T-helper 2 cell treated with Interferon-gamma antibody and Interleukin-4, amounts not matched to agents 100 ng/mL and 5 ng/mL, for 36 hours (primary cell): ENCODE measurements around the gene IDH2. TPM values are rescaled to one million over a fixed set of nuclear protein-coding genes. Genes with fewer than 3 reads are reported as not detected.

ENCODE experiments used
- intact Hi-C: fragments of 100-400 bp; cut with micrococcal nuclease; formaldehyde crosslinking; loops from one replicate; pipeline ENCODE4 v1.15.1; 2023
- total RNA-seq: library from RNA; stranded (reverse); gene quantifications from 2 replicates; pipeline ENCODE4 v1.2.3, GENCODE V29; 2022

The IDH2 gene
- total RNA-seq, 1 donor from 2014 or later, result 256 TPM

- intact Hi-C loops, result no loop called here
Measured at GRCh38 chr15:90065682-90066049, 36.6 kb downstream of the IDH2 start.

- intact Hi-C loops, result no loop called here
Measured at GRCh38 chr15:90064911-90065681, 37.2 kb downstream of the IDH2 start.

GRCh38 chr15:90063770-90064247 lies 38.5 kb downstream of the IDH2 start:
- intact Hi-C loops, result no loop called here

GRCh38 chr15:90062973-90063769 lies 39.1 kb downstream of the IDH2 start:
- intact Hi-C loops, result no loop called here

GRCh38 chr15:90062462-90062932 lies 39.8 kb downstream of the IDH2 start:
- intact Hi-C loops, result no loop called here

GRCh38 chr15:90062023-90062442 lies 40.2 kb downstream of the IDH2 start:
- intact Hi-C loops, result no loop called here

GRCh38 chr15:90060797-90061196 lies 41.5 kb downstream of the IDH2 start:
- intact Hi-C loops, result no loop called here

- intact Hi-C loops, result loop anchor here (1.0 kb wide), 2 partner anchors 12 to 25 kb away; no protein-coding TSS in a partner anchor
Measured at GRCh38 chr15:90059208-90059985, 42.9 kb downstream of the IDH2 start.

GRCh38 chr15:90058775-90059174 lies 43.5 kb downstream of the IDH2 start:
- intact Hi-C loops, result loop anchor here (1.0 kb wide), 2 partner anchors 13 to 24 kb away; no protein-coding TSS in a partner anchor

- intact Hi-C loops, result no loop called here
Measured at GRCh38 chr15:90058308-90058707, 44.0 kb downstream of the IDH2 start.

- intact Hi-C loops, result no loop called here
Measured at GRCh38 chr15:90056529-90056928, 45.7 kb downstream of the IDH2 start.

GRCh38 chr15:90055182-90055581 lies 47.1 kb downstream of the IDH2 start:
- intact Hi-C loops, result no loop called here

GRCh38 chr15:90054618-90055097 lies 47.6 kb downstream of the IDH2 start:
- intact Hi-C loops, result no loop called here

- intact Hi-C loops, result no loop called here
Measured at GRCh38 chr15:90053685-90054466, 48.4 kb downstream of the IDH2 start.

GRCh38 chr15:90051874-90052273 lies 50.4 kb downstream of the IDH2 start:
- intact Hi-C loops, result no loop called here

GRCh38 chr15:90049666-90050604 lies 52.3 kb downstream of the IDH2 start:
- intact Hi-C loops, result no loop called here

GRCh38 chr15:90049030-90049429 lies 53.2 kb downstream of the IDH2 start:
- intact Hi-C loops, result no loop called here

GRCh38 chr15:90047956-90048575 lies 54.2 kb downstream of the IDH2 start:
- intact Hi-C loops, result no loop called here

- intact Hi-C loops, result no loop called here
Measured at GRCh38 chr15:90046911-90047392, 55.3 kb downstream of the IDH2 start.
